ENCODE data around the gene KBTBD13.

Gene KBTBD13

GRCh38 chr15:65076486-65077290, at the start of gene KBTBD13:
Gene KBTBD13 (plus strand): TSS chr15:65076746. CDS start chr15:65076816, 70 bp downstream.
- DNase-seq = no peak

GRCh38 chr15:65026756-65027155, 49.8 kb upstream of the KBTBD13 start:
- DNase-seq = no peak

GRCh38 chr15:65027593-65027992, 49.0 kb upstream of the KBTBD13 start:
- DNase-seq = no peak

GRCh38 chr15:65028338-65028737, 48.2 kb upstream of the KBTBD13 start:
- no peak for DNase-seq

- DNase-seq = peak; percentile 98
Observed at GRCh38 chr15:65028921-65029735, 47.4 kb upstream of the KBTBD13 start, which contains the start of gene MTFMT. Gene MTFMT (minus strand): TSS chr15:65029639. CDS start chr15:65029613, 26 bp downstream.

GRCh38 chr15:65029736-65030208, 46.8 kb upstream of the KBTBD13 start:
- DNase-seq = no peak

- peak; percentile 52 for DNase-seq
Observed at GRCh38 chr15:65032801-65033537, 43.6 kb upstream of the KBTBD13 start.

GRCh38 chr15:65033659-65034269, 42.8 kb upstream of the KBTBD13 start:
- DNase-seq = peak; percentile 21

- no peak for DNase-seq
Observed at GRCh38 chr15:65034719-65035118, 41.8 kb upstream of the KBTBD13 start.

- DNase-seq = no peak
Observed at GRCh38 chr15:65037309-65037708, 39.2 kb upstream of the KBTBD13 start.

- no peak for DNase-seq
Observed at GRCh38 chr15:65038428-65038827, 38.1 kb upstream of the KBTBD13 start.

- no peak for DNase-seq
Observed at GRCh38 chr15:65038836-65039235, 37.7 kb upstream of the KBTBD13 start.

- no peak for DNase-seq
Observed at GRCh38 chr15:65040461-65040860, 36.1 kb upstream of the KBTBD13 start.

- no peak for DNase-seq
Observed at GRCh38 chr15:65041787-65042186, 34.8 kb upstream of the KBTBD13 start.

- no peak for DNase-seq
Observed at GRCh38 chr15:65042776-65043327, 33.7 kb upstream of the KBTBD13 start.

- DNase-seq = peak; percentile 32
Observed at GRCh38 chr15:65044218-65044617, 32.3 kb upstream of the KBTBD13 start.

GRCh38 chr15:65044724-65045481, 31.6 kb upstream of the KBTBD13 start, which contains the start of gene SLC51B:
Gene SLC51B (plus strand): TSS chr15:65045387. CDS start chr15:65050005, 4,618 bp downstream.
- no peak for DNase-seq

GRCh38 chr15:65048241-65048640, 28.3 kb upstream of the KBTBD13 start:
- no peak for DNase-seq

GRCh38 chr15:65049418-65049840, 27.1 kb upstream of the KBTBD13 start:
- DNase-seq = peak; percentile 95

- DNase-seq = no peak
Observed at GRCh38 chr15:65050270-65050669, 26.3 kb upstream of the KBTBD13 start.

- no peak for DNase-seq
Observed at GRCh38 chr15:65051266-65051665, 25.3 kb upstream of the KBTBD13 start.

Data from stimulated activated CD4-positive, alpha-beta T cell treated with anti-CD3 and anti-CD28 coated beads, Interleukin-15, amount 100 ng/mL, for 24 hours (primary cell).